Measurements from ENCODE around the gene PTPRD. TPM values are rescaled to one million over a fixed set of nuclear protein-coding genes. Genes with fewer than 3 reads are reported as not detected.

Gene PTPRD
- total RNA-seq, 1 experiment from 2014 or later = 0.02 TPM

DNA sequence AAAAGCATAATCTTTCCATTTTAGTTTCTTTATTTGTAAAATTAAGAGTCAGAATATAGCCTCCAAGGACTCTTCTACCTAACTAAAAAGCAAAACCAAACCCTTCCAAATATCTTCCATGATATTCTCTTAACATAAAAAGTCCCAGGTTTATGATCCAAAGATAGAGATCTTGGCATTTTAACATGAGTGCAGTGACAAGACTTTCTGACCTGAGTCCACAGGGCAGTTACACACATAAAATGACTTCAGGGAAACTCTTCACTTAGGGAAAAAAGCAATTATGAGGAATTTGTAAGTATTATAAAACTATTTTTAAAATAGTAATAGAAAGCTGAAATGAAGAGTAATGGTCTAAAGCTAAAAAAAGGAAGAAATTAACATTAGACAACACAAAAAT is 2040.6 kb downstream of the PTPRD start:
- Histone ChIP-seq H3K4me3 (replicated peaks in 1 of 2; ENCODE audit: low read depth in 1 of 2, low read length in 2 of 2) (no peak overlapping the region), H3K9ac (ENCODE audit: low read length) (no peak overlapping the region), H4K20me1 (ENCODE audit: insufficient read depth) (no peaks in the 10 kb centered on the region), H2AFZ (ENCODE audit: low read depth, low read length, poor library complexity, severe bottlenecking) (no peak overlapping the region), H3K27me3 (ENCODE audit: insufficient read depth, low read length) (no peaks in the 10 kb centered on the region), H3K9me2 (ENCODE audit: insufficient read depth) (no peaks in the 10 kb centered on the region), H3K79me2 (ENCODE audit: insufficient read depth, low read length) (no peaks in the 10 kb centered on the region), H3K9me3 (ENCODE audit: control insufficient read depth in 1 of 2, insufficient read depth in 1 of 2, low read depth in 1 of 2, low read length in 2 of 2) (peaks cover 7 to 22% of the 10 kb centered on the region in 2 experiments; a peak in 2 of 4 replicates), H3K4me2 (ENCODE audit: low read length) (no peak overlapping the region), H3K4me1 (ENCODE audit: control insufficient read depth in 1 of 2, insufficient read depth in 2 of 2, low read length in 2 of 2) (no peaks in the 10 kb centered on the region), H3K27ac (ENCODE audit: low read depth, low read length) (no peak overlapping the region), H3K36me3 (ENCODE audit: control insufficient read depth in 1 of 2, insufficient read depth in 2 of 2, low read length in 2 of 2) (no peaks in the 10 kb centered on the region)
- BruUV-seq (replicated peaks) = no TSS peak
- CTCF ChIA-PET = no interaction called here
- POLR2A ChIA-PET = no interaction called here
- intact Hi-C loops (cut with micrococcal nuclease) = no loop called here
- DNase-seq (ENCODE audit: low read depth, low spot score) (no peak), ATAC-seq (no peak)
- RAD21 ChIA-PET (ENCODE audit: low non-redundant PET in 1 of 2, low total read pairs in 2 of 2, uncharacterized antibody in 2 of 2, unreplicated experiment in 2 of 2) = no interaction called here
- TF ChIP-seq, protein P1, sequence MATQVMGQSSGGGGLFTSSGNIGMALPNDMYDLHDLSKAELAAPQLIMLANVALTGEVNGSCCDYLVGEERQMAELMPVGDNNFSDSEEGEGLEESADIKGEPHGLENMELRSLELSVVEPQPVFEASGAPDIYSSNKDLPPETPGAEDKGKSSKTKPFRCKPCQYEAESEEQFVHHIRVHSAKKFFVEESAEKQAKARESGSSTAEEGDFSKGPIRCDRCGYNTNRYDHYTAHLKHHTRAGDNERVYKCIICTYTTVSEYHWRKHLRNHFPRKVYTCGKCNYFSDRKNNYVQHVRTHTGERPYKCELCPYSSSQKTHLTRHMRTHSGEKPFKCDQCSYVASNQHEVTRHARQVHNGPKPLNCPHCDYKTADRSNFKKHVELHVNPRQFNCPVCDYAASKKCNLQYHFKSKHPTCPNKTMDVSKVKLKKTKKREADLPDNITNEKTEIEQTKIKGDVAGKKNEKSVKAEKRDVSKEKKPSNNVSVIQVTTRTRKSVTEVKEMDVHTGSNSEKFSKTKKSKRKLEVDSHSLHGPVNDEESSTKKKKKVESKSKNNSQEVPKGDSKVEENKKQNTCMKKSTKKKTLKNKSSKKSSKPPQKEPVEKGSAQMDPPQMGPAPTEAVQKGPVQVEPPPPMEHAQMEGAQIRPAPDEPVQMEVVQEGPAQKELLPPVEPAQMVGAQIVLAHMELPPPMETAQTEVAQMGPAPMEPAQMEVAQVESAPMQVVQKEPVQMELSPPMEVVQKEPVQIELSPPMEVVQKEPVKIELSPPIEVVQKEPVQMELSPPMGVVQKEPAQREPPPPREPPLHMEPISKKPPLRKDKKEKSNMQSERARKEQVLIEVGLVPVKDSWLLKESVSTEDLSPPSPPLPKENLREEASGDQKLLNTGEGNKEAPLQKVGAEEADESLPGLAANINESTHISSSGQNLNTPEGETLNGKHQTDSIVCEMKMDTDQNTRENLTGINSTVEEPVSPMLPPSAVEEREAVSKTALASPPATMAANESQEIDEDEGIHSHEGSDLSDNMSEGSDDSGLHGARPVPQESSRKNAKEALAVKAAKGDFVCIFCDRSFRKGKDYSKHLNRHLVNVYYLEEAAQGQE (IDR thresholded peaks at IDR 0.05; ENCODE audit: low read depth) = no peak
- TF ChIP-seq, protein P2, sequence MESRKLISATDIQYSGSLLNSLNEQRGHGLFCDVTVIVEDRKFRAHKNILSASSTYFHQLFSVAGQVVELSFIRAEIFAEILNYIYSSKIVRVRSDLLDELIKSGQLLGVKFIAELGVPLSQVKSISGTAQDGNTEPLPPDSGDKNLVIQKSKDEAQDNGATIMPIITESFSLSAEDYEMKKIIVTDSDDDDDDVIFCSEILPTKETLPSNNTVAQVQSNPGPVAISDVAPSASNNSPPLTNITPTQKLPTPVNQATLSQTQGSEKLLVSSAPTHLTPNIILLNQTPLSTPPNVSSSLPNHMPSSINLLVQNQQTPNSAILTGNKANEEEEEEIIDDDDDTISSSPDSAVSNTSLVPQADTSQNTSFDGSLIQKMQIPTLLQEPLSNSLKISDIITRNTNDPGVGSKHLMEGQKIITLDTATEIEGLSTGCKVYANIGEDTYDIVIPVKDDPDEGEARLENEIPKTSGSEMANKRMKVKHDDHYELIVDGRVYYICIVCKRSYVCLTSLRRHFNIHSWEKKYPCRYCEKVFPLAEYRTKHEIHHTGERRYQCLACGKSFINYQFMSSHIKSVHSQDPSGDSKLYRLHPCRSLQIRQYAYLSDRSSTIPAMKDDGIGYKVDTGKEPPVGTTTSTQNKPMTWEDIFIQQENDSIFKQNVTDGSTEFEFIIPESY (IDR thresholded peaks at IDR 0.05; ENCODE audit: extremely low read depth, insufficient replicate concordance, low read length) = no peak
- TF ChIP-seq SIN3A (IDR thresholded peaks at IDR 0.05; ENCODE audit: low read depth) = no peak
- TF ChIP-seq POLR2A (IDR thresholded peaks at IDR 0.05; ENCODE audit: borderline replicate concordance, extremely low read depth, insufficient read depth, insufficient read length) = no peak
- TF ChIP-seq EZH2 (IDR thresholded peaks at IDR 0.05) = no peak
- no peak for TF ChIP-seq RAD21 (IDR thresholded peaks at IDR 0.05; ENCODE audit: low read depth)
- TF ChIP-seq ZFX (IDR thresholded peaks at IDR 0.05) = no peak
- no peak for TF ChIP-seq POLR2AphosphoS5 (IDR thresholded peaks at IDR 0.05; ENCODE audit: low read depth, low read length)
